IPS DF 6.9 (cell line): ENCODE measurements around the gene PRRC2B.
"Not testable (repeated sequence)": the region's sequence is repeated elsewhere in the genome, so short reads cannot be mapped to it uniquely, and the experiment has no call there.

Experiments
- DNase-seq: peaks from one replicate; pipeline ENCODE4 v3.0.0-alpha.2; 2013; ENCODE audit warnings: low read depth, low spot score
- H3K27ac ChIP-seq: one replicate; pipeline ENCODE4 v1.5.1; 2013; ENCODE audit warnings: low read length, control low read depth
- H3K27me3 ChIP-seq: 2 replicates; pipeline ENCODE4 v1.6.1; 2013; ENCODE audit warnings: mild to moderate bottlenecking, low read length; ENCODE audit not compliant: control insufficient read depth, insufficient read depth
- H3K36me3 ChIP-seq: 2 replicates; pipeline ENCODE4 v1.6.1; 2013; ENCODE audit warnings: low read length; ENCODE audit not compliant: control insufficient read depth, insufficient read depth
- H3K4me1 ChIP-seq: 2 replicates; pipeline ENCODE4 v1.6.1; 2013; ENCODE audit warnings: low read length; ENCODE audit not compliant: control insufficient read depth, insufficient read depth
- H3K4me3 ChIP-seq: 2 replicates; pipeline ENCODE4 v1.5.1; 2013; ENCODE audit warnings: mild to moderate bottlenecking, low read length
- H3K9me3 ChIP-seq: 2 replicates; pipeline ENCODE4 v1.6.1; 2013; ENCODE audit warnings: low read length, inconsistent platforms; ENCODE audit not compliant: control insufficient read depth, insufficient read depth
- WGBS: extraction: QIAGEN DNeasy Blood & Tissue Kit; methylation state at CpG from one replicate; pipeline ENCODE4 v1.1.7; 2013; ENCODE audit warnings: mixed read lengths, missing lambda C conversion rate; ENCODE audit not compliant: insufficient read length, insufficient coverage; 5-methylcytosine and 5-hydroxymethylcytosine counted together

The PRRC2B gene

GRCh38 chr9:131361202-131361833 is 32.6 kb upstream of the PRRC2B start:
- WGBS: no CpG with 5 or more reads among the region's 8 CpGs
- H3K9me3 ChIP-seq: no peaks in the 10 kb centered on the region
- DNase-seq: no peak

GRCh38 chr9:131365546-131365945 is 28.3 kb upstream of the PRRC2B start:
- Histone ChIP-seq H3K4me1 (no peaks in the 10 kb centered on the region), H3K4me3 (no peak overlapping the region), H3K9me3 (no peaks in the 10 kb centered on the region), H3K36me3 (no peaks in the 10 kb centered on the region), H3K27me3 (no peaks in the 10 kb centered on the region), H3K27ac (no peak overlapping the region)
- no CpG with 5 or more reads among the region's 1 CpG for WGBS
- DNase-seq: no peak

More at GRCh38 chr9:131361202-131361833, 32.6 kb upstream of the PRRC2B start:
- Histone ChIP-seq H3K4me3 (no peak overlapping the region), H3K4me1 (peaks cover 4% of the 10 kb centered on the region), H3K27ac (no peak overlapping the region), H3K27me3 (no peaks in the 10 kb centered on the region), H3K36me3 (no peaks in the 10 kb centered on the region)

- Histone ChIP-seq H3K4me1 (no peaks in the 10 kb centered on the region), H3K27ac (no peak overlapping the region), H3K27me3 (no peaks in the 10 kb centered on the region), H3K4me3 (no peak overlapping the region), H3K36me3 (no peaks in the 10 kb centered on the region), H3K9me3 (no peaks in the 10 kb centered on the region)
- no CpG with 5 or more reads among the region's 6 CpGs for WGBS
- no peak for DNase-seq
Observed at GRCh38 chr9:131366761-131367401, 27.0 kb upstream of the PRRC2B start.

GRCh38 chr9:131367450-131367849 is 26.4 kb upstream of the PRRC2B start:
- Histone ChIP-seq H3K27ac (no peak overlapping the region), H3K27me3 (no peaks in the 10 kb centered on the region), H3K36me3 (no peaks in the 10 kb centered on the region), H3K9me3 (no peaks in the 10 kb centered on the region), H3K4me3 (no peak overlapping the region), H3K4me1 (no peaks in the 10 kb centered on the region)
- no peak for DNase-seq
- WGBS: no CpG with 5 or more reads among the region's 2 CpGs

GRCh38 chr9:131370638-131371037 is 23.2 kb upstream of the PRRC2B start:
- no peaks in the 10 kb centered on the region for H3K4me1 ChIP-seq
- WGBS: 100% methylated on average over 1 of the region's 2 CpGs
- H3K4me3 ChIP-seq: no peak overlapping the region
- no peaks in the 10 kb centered on the region for H3K27me3 ChIP-seq
- no peaks in the 10 kb centered on the region for H3K36me3 ChIP-seq
- H3K9me3 ChIP-seq: no peaks in the 10 kb centered on the region
- no peak for DNase-seq
- no peak overlapping the region for H3K27ac ChIP-seq

- WGBS: no CpG with 5 or more reads among the region's 17 CpGs
- H3K4me3 ChIP-seq, H3K27me3 ChIP-seq, DNase-seq, H3K36me3 ChIP-seq, H3K9me3 ChIP-seq, H3K4me1 ChIP-seq, H3K27ac ChIP-seq: not testable (repeated sequence)
Observed at GRCh38 chr9:131372599-131372973, 21.3 kb upstream of the PRRC2B start.

- H3K36me3 ChIP-seq, H3K4me1 ChIP-seq, H3K4me3 ChIP-seq, DNase-seq, H3K9me3 ChIP-seq, H3K27me3 ChIP-seq, H3K27ac ChIP-seq: not testable (repeated sequence)
- WGBS: no CpG with 5 or more reads among the region's 5 CpGs
Observed at GRCh38 chr9:131374638-131375037, 19.2 kb upstream of the PRRC2B start.

GRCh38 chr9:131379056-131379455 is 14.8 kb upstream of the PRRC2B start:
- H3K36me3 ChIP-seq: no peaks in the 10 kb centered on the region
- no peak for DNase-seq
- H3K27me3 ChIP-seq: no peaks in the 10 kb centered on the region
- no peak overlapping the region for H3K27ac ChIP-seq
- H3K4me1 ChIP-seq: peaks cover 2% of the 10 kb centered on the region; the same call in 1 of the 2 replicates
- no CpG with 5 or more reads among the region's 2 CpGs for WGBS
- no peaks in the 10 kb centered on the region for H3K9me3 ChIP-seq
- H3K4me3 ChIP-seq: no peak overlapping the region

GRCh38 chr9:131382850-131383729 is 10.8 kb upstream of the PRRC2B start:
- H3K36me3 ChIP-seq: no peaks in the 10 kb centered on the region
- no peaks in the 10 kb centered on the region for H3K9me3 ChIP-seq
- no CpG with 5 or more reads among the region's 19 CpGs for WGBS
- no peak overlapping the region for H3K27ac ChIP-seq
- no peak overlapping the region for H3K4me3 ChIP-seq
- H3K4me1 ChIP-seq: peaks cover 2% of the 10 kb centered on the region; the same call in 1 of the 2 replicates
- H3K27me3 ChIP-seq: no peaks in the 10 kb centered on the region
- no peak for DNase-seq

- no peak overlapping the region for H3K27ac ChIP-seq
- no peaks in the 10 kb centered on the region for H3K36me3 ChIP-seq
- no peak for DNase-seq
- no peaks in the 10 kb centered on the region for H3K9me3 ChIP-seq
- no peak overlapping the region for H3K4me3 ChIP-seq
- no peaks in the 10 kb centered on the region for H3K27me3 ChIP-seq
- peaks cover 2% of the 10 kb centered on the region; the same call in 1 of the 2 replicates for H3K4me1 ChIP-seq
- no CpG with 5 or more reads among the region's 5 CpGs for WGBS
Observed at GRCh38 chr9:131385296-131385695, 8.6 kb upstream of the PRRC2B start.
